ENCODE data around the gene ZMAT5.

DNA sequence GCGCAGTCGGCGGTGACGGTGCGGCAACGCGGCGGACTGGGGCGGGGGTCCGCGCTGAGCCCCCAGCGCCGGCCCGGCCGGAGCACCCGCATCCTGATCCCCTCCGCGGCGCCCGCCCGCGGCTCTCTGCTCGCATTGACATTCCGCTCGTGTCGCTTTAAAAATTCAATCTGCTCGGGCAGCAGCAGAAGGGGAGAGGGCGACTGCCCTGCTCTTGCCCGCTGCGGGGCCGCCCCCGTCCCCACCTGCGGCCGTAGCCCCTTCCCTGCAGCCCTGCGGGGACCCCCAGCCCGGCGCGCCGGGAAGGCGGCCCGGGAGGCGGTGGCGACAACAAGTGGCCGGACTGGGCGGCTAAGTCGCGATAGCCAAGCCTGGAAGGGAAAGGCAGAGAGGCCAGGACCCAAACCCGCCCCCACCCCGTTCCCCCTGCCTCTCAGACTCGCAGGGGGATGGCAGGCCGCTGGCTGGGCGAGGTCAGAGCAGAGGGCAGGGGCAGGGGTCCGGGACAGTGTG is 45.9 kb downstream of the ZMAT5 start:
- TF ChIP-seq GATA2 (IDR thresholded peaks at IDR 0.05; ENCODE audit: low read depth, low read length) (no peak), GATA3 (IDR thresholded peaks at IDR 0.05; ENCODE audit: low read depth, low read length) (no peak)
